ENCODE results near the gene MESP2.

MESP2 gene

GRCh38 chr15:89749054-89749453 lies 27.1 kb upstream of the MESP2 start:
- no peaks in the 10 kb centered on the region for H3F3A ChIP-seq (ENCODE audit: insufficient read depth, low read length)
- no peak overlapping the region for H2AFZ ChIP-seq (ENCODE audit: low read length)
- H4K20me1 ChIP-seq (ENCODE audit: insufficient read depth, low read length), result no peaks in the 10 kb centered on the region
- TF ChIP-seq EZH2 (optimal IDR thresholded peaks at IDR 0.05; ENCODE audit: low read depth, low read length), result no peak
- H3K4me3 ChIP-seq (ENCODE audit: low read length), result no peak overlapping the region
- H3K9me3 ChIP-seq (replicated peaks; ENCODE audit: insufficient read depth, low read length), result no peaks in the 10 kb centered on the region
- peaks cover 4% of the 10 kb centered on the region for H3K79me2 ChIP-seq (ENCODE audit: low read length)
- no peak overlapping the region for H3K27ac ChIP-seq (ENCODE audit: low read length)
- peaks cover 12% of the 10 kb centered on the region for H3K4me1 ChIP-seq (ENCODE audit: low read length)
- H3K9me2 ChIP-seq (replicated peaks; ENCODE audit: insufficient read depth, low read length), result no peaks in the 10 kb centered on the region
- no peaks in the 10 kb centered on the region for H3K36me3 ChIP-seq (replicated peaks; ENCODE audit: insufficient read depth, low read length)
- H3K4me2 ChIP-seq (ENCODE audit: low read depth, low read length), result no peak overlapping the region
- no peak overlapping the region for H3K9ac ChIP-seq (ENCODE audit: low read length)
- H3K27me3 ChIP-seq (replicated peaks; ENCODE audit: insufficient read depth, low read length), result no peaks in the 10 kb centered on the region
- no peak for DNase-seq

GRCh38 chr15:89749526-89749925 lies 26.6 kb upstream of the MESP2 start:
- peak overlapping the region; percentile 92 for H2AFZ ChIP-seq (ENCODE audit: low read length)
- H3K9me3 ChIP-seq (replicated peaks; ENCODE audit: insufficient read depth, low read length), result no peaks in the 10 kb centered on the region
- H4K20me1 ChIP-seq (ENCODE audit: insufficient read depth, low read length), result no peaks in the 10 kb centered on the region
- TF ChIP-seq EZH2phosphoT487 (IDR thresholded peaks at IDR 0.05; ENCODE audit: low read length) (no peak), CTCF (IDR thresholded peaks at IDR 0.05; ENCODE audit: low read length) (no peak), EZH2 (optimal IDR thresholded peaks at IDR 0.05; ENCODE audit: low read depth, low read length) (no peak)
- no peaks in the 10 kb centered on the region for H3K36me3 ChIP-seq (replicated peaks; ENCODE audit: insufficient read depth, low read length)
- no peaks in the 10 kb centered on the region for H3K27me3 ChIP-seq (replicated peaks; ENCODE audit: insufficient read depth, low read length)
- no peaks in the 10 kb centered on the region for H3K9me2 ChIP-seq (replicated peaks; ENCODE audit: insufficient read depth, low read length)
- H3K4me3 ChIP-seq (ENCODE audit: low read length), result peak overlapping the region; percentile 76
- H3F3A ChIP-seq (ENCODE audit: insufficient read depth, low read length), result no peaks in the 10 kb centered on the region
- DNase-seq, result no peak
- no peak overlapping the region for H3K27ac ChIP-seq (ENCODE audit: low read length)
- peak overlapping the region; percentile 80; the same call in 1 of the 2 replicates for H3K9ac ChIP-seq (ENCODE audit: low read length)
- H3K4me2 ChIP-seq (ENCODE audit: low read depth, low read length), result peak overlapping the region; percentile 99
- H3K4me1 ChIP-seq (ENCODE audit: low read length), result peaks cover 12% of the 10 kb centered on the region
- peaks cover 4% of the 10 kb centered on the region for H3K79me2 ChIP-seq (ENCODE audit: low read length)

- H3K79me2 ChIP-seq (ENCODE audit: low read length), result peaks cover 4% of the 10 kb centered on the region
- peaks cover 12% of the 10 kb centered on the region for H3K4me1 ChIP-seq (ENCODE audit: low read length)
- no peak for TF ChIP-seq EZH2 (optimal IDR thresholded peaks at IDR 0.05; ENCODE audit: low read depth, low read length)
- no peak for TF ChIP-seq EZH2phosphoT487 (IDR thresholded peaks at IDR 0.05; ENCODE audit: low read length)
- no peak for TF ChIP-seq CTCF (IDR thresholded peaks at IDR 0.05; ENCODE audit: low read length)
- peak overlapping the region; percentile 92 for H2AFZ ChIP-seq (ENCODE audit: low read length)
- peak; percentile 41 for DNase-seq
- H3F3A ChIP-seq (ENCODE audit: insufficient read depth, low read length), result no peaks in the 10 kb centered on the region
- H4K20me1 ChIP-seq (ENCODE audit: insufficient read depth, low read length), result no peaks in the 10 kb centered on the region
- H3K36me3 ChIP-seq (replicated peaks; ENCODE audit: insufficient read depth, low read length), result no peaks in the 10 kb centered on the region
- peak overlapping the region; percentile 99 for H3K4me2 ChIP-seq (ENCODE audit: low read depth, low read length)
- H3K4me3 ChIP-seq (ENCODE audit: low read length), result peak overlapping the region; percentile 76
- peak overlapping the region; percentile 80 for H3K9ac ChIP-seq (ENCODE audit: low read length)
- H3K9me3 ChIP-seq (replicated peaks; ENCODE audit: insufficient read depth, low read length), result no peaks in the 10 kb centered on the region
- H3K27me3 ChIP-seq (replicated peaks; ENCODE audit: insufficient read depth, low read length), result no peaks in the 10 kb centered on the region
- no peak overlapping the region for H3K27ac ChIP-seq (ENCODE audit: low read length)
- H3K9me2 ChIP-seq (replicated peaks; ENCODE audit: insufficient read depth, low read length), result no peaks in the 10 kb centered on the region
Observed at GRCh38 chr15:89749951-89750559, 26.1 kb upstream of the MESP2 start.
